ENCODE measurements around the gene RSPH3. TPM values are rescaled to one million over a fixed set of nuclear protein-coding genes. Genes with fewer than 3 reads are reported as not detected.
A peak's percentile ranks its signal among the peaks of the same experiment; 100 is the strongest.

The RSPH3 gene
- total RNA-seq, 5 donors from 2014 or later (not counting 1 experiment from before 2014, with no cell fraction given) = 1.5 to 2.6 (median 2.1) TPM

GRCh38 chr6:158963020-158963808 is 36.8 kb downstream of the RSPH3 start:
- peaks cover 0 to 13% (median 4%) of the 10 kb centered on the region in 3 donors for H3K9me3 Mint-ChIP-seq
- H3K9me3 ChIP-seq = no peaks in the 10 kb centered on the region
- peaks cover 8% of the 10 kb centered on the region for H3K36me3 Mint-ChIP-seq
- ChIA-PET POLR2A (no interaction called here), CTCF (interaction anchor here in 1 of 2 donors (0.7 kb wide), 1 partner anchor 41 kb away, joined by 7 read pairs; no protein-coding TSS in a partner anchor)
- no peaks in the 10 kb centered on the region for H3K36me3 ChIP-seq (ENCODE audit: control insufficient read depth in 2 of 2, extremely low read depth in 1 of 2, insufficient read depth in 1 of 2, low read length in 1 of 2)
- no peak overlapping the region for H3K27ac ChIP-seq (ENCODE audit: low read length)
- H3K4me1 ChIP-seq (ENCODE audit: control insufficient read depth in 1 of 2, extremely low read depth in 1 of 2, insufficient read depth in 2 of 2, low read length in 2 of 2) = no peaks in the 10 kb centered on the region
- ATAC-seq (replicated peaks in 1 of 4) (no peak), DNase-seq (no peak)
- H3K27ac Mint-ChIP-seq = no peak overlapping the region
- no peaks in the 10 kb centered on the region for H3K27me3 Mint-ChIP-seq
- H3K27me3 ChIP-seq (replicated peaks in 1 of 2; ENCODE audit: control insufficient read depth in 2 of 2, extremely low read depth in 1 of 2, insufficient read depth in 2 of 2, low read length in 1 of 2) = no peaks in the 10 kb centered on the region
- H3K4me1 Mint-ChIP-seq = peaks cover 0 to 4% (median 4%) of the 10 kb centered on the region in 3 donors
- H3K4me3 ChIP-seq (ENCODE audit: control insufficient read depth in 1 of 2, extremely low read depth in 1 of 2, low read length in 1 of 2) = no peak overlapping the region
- H3K4me3 Mint-ChIP-seq = no peak overlapping the region

- Mint-ChIP-seq H3K4me1 (peaks cover 0 to 4% (median 4%) of the 10 kb centered on the region in 3 donors), H3K36me3 (peaks cover 4% of the 10 kb centered on the region), H3K9me3 (peaks cover 0 to 7% (median 0%) of the 10 kb centered on the region in 3 donors), H3K27me3 (no peaks in the 10 kb centered on the region), H3K4me3 (no peak overlapping the region), H3K27ac (no peak overlapping the region)
- Histone ChIP-seq H3K36me3 (ENCODE audit: control insufficient read depth in 2 of 2, extremely low read depth in 1 of 2, insufficient read depth in 1 of 2, low read length in 1 of 2) (no peaks in the 10 kb centered on the region), H3K4me3 (ENCODE audit: control insufficient read depth in 1 of 2, extremely low read depth in 1 of 2, low read length in 1 of 2) (no peak overlapping the region), H3K4me1 (ENCODE audit: control insufficient read depth in 1 of 2, extremely low read depth in 1 of 2, insufficient read depth in 2 of 2, low read length in 2 of 2) (no peaks in the 10 kb centered on the region), H3K27ac (ENCODE audit: low read length) (no peak overlapping the region), H3K27me3 (replicated peaks in 1 of 2; ENCODE audit: control insufficient read depth in 2 of 2, extremely low read depth in 1 of 2, insufficient read depth in 2 of 2, low read length in 1 of 2) (no peaks in the 10 kb centered on the region), H3K9me3 (no peaks in the 10 kb centered on the region)
- ChIA-PET POLR2A (interaction anchor here (0.6 to 0.7 kb wide), 7 partner anchors 10 to 307 kb away, joined by 3 to 25 read pairs (median 5); no protein-coding TSS in a partner anchor), CTCF (interaction anchor here (0.6 to 1.0 kb wide), 6 partner anchors 13 to 278 kb away, joined by 3 to 7 read pairs (median 4); no protein-coding TSS in a partner anchor)
- ATAC-seq (replicated peaks in 1 of 4) (no peak), DNase-seq (no peak)
- WGBS (ENCODE audit: insufficient coverage) = 83% methylated on average over 1 of the region's 3 CpGs
Measured at GRCh38 chr6:158962371-158962770, 37.6 kb downstream of the RSPH3 start.

DNA sequence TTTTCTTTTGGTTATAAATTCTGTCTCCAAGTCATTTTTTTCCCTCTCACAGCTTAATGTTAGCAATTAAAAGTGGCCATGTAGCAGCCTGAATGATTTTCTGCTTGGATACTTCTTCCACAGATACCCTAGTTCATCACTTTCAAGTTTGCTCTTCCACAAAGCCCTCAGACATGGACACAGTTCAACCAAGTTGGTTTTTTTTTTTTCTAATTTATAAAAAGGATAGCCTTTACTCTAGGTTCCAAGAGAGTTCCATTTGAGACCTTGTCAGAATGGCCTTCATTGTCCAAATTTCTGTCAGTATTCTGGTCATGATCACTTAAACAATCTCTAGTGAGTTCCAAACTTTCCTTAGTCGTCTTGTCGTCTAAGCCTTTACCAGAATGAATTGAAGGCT is 40.0 kb downstream of the RSPH3 start:
- no peak overlapping the region for H3K4me3 Mint-ChIP-seq
- POLR2A ChIA-PET = no interaction called here
- no peaks in the 10 kb centered on the region for H3K27me3 Mint-ChIP-seq
- no peaks in the 10 kb centered on the region for H3K9me3 ChIP-seq
- H3K4me1 ChIP-seq (ENCODE audit: control insufficient read depth in 1 of 2, extremely low read depth in 1 of 2, insufficient read depth in 2 of 2, low read length in 2 of 2) = no peaks in the 10 kb centered on the region
- no peaks in the 10 kb centered on the region for H3K36me3 Mint-ChIP-seq
- H3K4me1 Mint-ChIP-seq = peaks cover 0 to 10% (median 8%) of the 10 kb centered on the region in 3 donors
- H3K4me3 ChIP-seq (ENCODE audit: control insufficient read depth in 1 of 2, extremely low read depth in 1 of 2, low read length in 1 of 2) = no peak overlapping the region
- WGBS (ENCODE audit: insufficient coverage) = 100% methylated on average over 2 of the region's 2 CpGs
- no peak overlapping the region for H3K27ac Mint-ChIP-seq
- DNase-seq (no peak), ATAC-seq (replicated peaks in 1 of 4) (no peak)
- no peak overlapping the region for H3K27ac ChIP-seq (ENCODE audit: low read length)
- H3K27me3 ChIP-seq (replicated peaks in 1 of 2; ENCODE audit: control insufficient read depth in 2 of 2, extremely low read depth in 1 of 2, insufficient read depth in 2 of 2, low read length in 1 of 2) = no peaks in the 10 kb centered on the region
- H3K9me3 Mint-ChIP-seq = no peaks in the 10 kb centered on the region
- no peaks in the 10 kb centered on the region for H3K36me3 ChIP-seq (ENCODE audit: control insufficient read depth in 2 of 2, extremely low read depth in 1 of 2, insufficient read depth in 1 of 2, low read length in 1 of 2)
- CTCF ChIA-PET = interaction anchor here in 1 of 2 donors (1.1 kb wide), 1 partner anchor 10 kb away, joined by 3 read pairs; no protein-coding TSS in a partner anchor

DNA sequence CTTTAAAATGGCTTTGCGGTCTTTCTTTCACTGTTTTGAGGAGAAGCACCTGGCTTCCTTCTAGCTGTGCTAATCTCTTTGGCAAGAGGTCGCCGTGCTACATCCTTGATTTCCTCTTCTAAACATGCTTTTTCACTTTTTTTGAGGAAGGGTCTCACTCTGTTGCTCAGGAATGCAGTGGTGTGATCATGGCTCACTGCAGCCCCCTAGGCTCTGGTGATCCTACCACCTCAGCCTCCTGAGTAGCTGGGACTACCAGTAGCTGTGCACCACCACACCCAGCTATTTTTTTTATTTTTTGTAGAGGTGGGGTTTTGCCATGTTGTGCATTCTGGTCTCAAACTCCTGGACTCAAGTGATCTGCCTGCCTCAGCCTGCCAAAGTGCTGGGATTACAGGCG is 40.5 kb downstream of the RSPH3 start:
- H3K4me3 Mint-ChIP-seq = no peak overlapping the region
- H3K27ac Mint-ChIP-seq = no peak overlapping the region
- ATAC-seq (replicated peaks in 1 of 4) = no peak

DNA sequence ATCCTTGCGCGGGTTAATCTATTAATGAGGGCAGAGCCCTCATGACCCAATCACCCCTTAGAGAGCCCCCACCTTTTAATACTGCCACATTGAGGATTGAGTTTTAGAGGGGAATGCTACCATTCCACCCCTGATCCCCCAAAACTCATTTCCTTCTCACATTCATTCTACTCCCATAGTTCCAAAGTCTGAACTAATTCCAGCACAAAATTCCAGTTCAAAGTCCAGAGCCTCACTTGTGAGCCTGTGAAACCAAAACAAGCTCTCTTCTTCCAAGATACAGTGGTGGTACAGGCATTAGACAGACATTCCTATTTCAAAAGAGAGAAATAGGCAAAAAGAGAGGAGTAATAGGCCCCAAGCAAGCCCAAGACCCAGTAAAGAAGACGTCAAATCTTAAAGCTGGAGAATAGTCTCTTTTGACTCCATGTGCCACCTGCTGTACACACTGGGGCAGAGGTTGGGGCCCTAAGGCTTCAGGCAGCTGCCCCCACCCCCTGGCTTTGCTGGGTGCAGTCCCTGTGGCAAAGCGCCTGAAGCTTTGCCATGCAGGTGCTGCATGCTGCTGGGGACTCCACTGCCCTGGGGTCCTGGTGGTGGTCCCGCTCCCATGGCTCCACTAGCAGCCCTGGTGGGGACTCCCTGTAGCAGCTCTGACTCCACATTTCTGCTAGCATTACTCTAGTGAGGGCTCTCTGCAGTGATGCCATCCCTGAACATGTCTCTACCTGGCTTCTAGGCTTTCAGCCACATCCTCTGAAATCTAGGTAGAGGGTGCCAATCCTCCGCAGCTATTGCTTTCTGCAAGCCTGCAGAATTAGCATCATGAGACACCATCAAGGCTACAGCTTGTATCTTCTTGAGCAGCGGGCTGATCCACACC is 41.3 kb downstream of the RSPH3 start:
- Mint-ChIP-seq H3K27ac (peak overlapping the region in 1 of 2 donors; percentile 6), H3K4me3 (no peak overlapping the region), H3K9me3 (no peaks in the 10 kb centered on the region), H3K4me1 (peaks cover 0 to 19% (median 14%) of the 10 kb centered on the region in 3 donors), H3K27me3 (no peaks in the 10 kb centered on the region), H3K36me3 (no peaks in the 10 kb centered on the region)
- WGBS (ENCODE audit: insufficient coverage) = 85% methylated on average over 5 of the region's 7 CpGs
- ATAC-seq (replicated peaks in 1 of 4) (peak; percentile 50 to 70 (median 60)), DNase-seq (peak in 17 of 35 experiments; percentile 5 to 42 (median 19))
- H3K36me3 ChIP-seq (ENCODE audit: control insufficient read depth in 2 of 2, extremely low read depth in 1 of 2, insufficient read depth in 1 of 2, low read length in 1 of 2) = no peaks in the 10 kb centered on the region
- ChIA-PET POLR2A (interaction anchor here in 1 of 2 donors (0.5 kb wide), 2 partner anchors 171 to 377 kb away, joined by 4 to 11 read pairs; no protein-coding TSS in a partner anchor), CTCF (interaction anchor here (0.5 to 0.9 kb wide), 4 partner anchors 156 to 216 kb away, joined by 3 to 5 read pairs (median 3); no protein-coding TSS in a partner anchor)
- no peak overlapping the region for H3K4me3 ChIP-seq (ENCODE audit: control insufficient read depth in 1 of 2, extremely low read depth in 1 of 2, low read length in 1 of 2)
- H3K27me3 ChIP-seq (replicated peaks in 1 of 2; ENCODE audit: control insufficient read depth in 2 of 2, extremely low read depth in 1 of 2, insufficient read depth in 2 of 2, low read length in 1 of 2) = no peaks in the 10 kb centered on the region
- no peaks in the 10 kb centered on the region for H3K4me1 ChIP-seq (ENCODE audit: control insufficient read depth in 1 of 2, extremely low read depth in 1 of 2, insufficient read depth in 2 of 2, low read length in 2 of 2)
- no peaks in the 10 kb centered on the region for H3K9me3 ChIP-seq
- no peak overlapping the region for H3K27ac ChIP-seq (ENCODE audit: low read length)

More for the DNA sequence above, 40.5 kb downstream of the RSPH3 start:
- Histone ChIP-seq H3K27me3 (replicated peaks in 1 of 2; ENCODE audit: control insufficient read depth in 2 of 2, extremely low read depth in 1 of 2, insufficient read depth in 2 of 2, low read length in 1 of 2) (no peaks in the 10 kb centered on the region), H3K4me1 (ENCODE audit: control insufficient read depth in 1 of 2, extremely low read depth in 1 of 2, insufficient read depth in 2 of 2, low read length in 2 of 2) (no peaks in the 10 kb centered on the region), H3K27ac (ENCODE audit: low read length) (no peak overlapping the region), H3K9me3 (no peaks in the 10 kb centered on the region), H3K4me3 (ENCODE audit: control insufficient read depth in 1 of 2, extremely low read depth in 1 of 2, low read length in 1 of 2) (no peak overlapping the region), H3K36me3 (ENCODE audit: control insufficient read depth in 2 of 2, extremely low read depth in 1 of 2, insufficient read depth in 1 of 2, low read length in 1 of 2) (no peaks in the 10 kb centered on the region)
- peaks cover 0 to 14% (median 13%) of the 10 kb centered on the region in 3 donors for H3K4me1 Mint-ChIP-seq
- no peaks in the 10 kb centered on the region for H3K9me3 Mint-ChIP-seq
- ChIA-PET POLR2A (no interaction called here), CTCF (interaction anchor here in 1 of 2 donors (0.5 to 1.1 kb wide), 2 partner anchors 10 to 217 kb away, joined by 3 read pairs; no protein-coding TSS in a partner anchor)
- H3K27me3 Mint-ChIP-seq = no peaks in the 10 kb centered on the region
- DNase-seq = no peak
- 95% methylated on average over 4 of the region's 4 CpGs for WGBS (ENCODE audit: insufficient coverage)
- no peaks in the 10 kb centered on the region for H3K36me3 Mint-ChIP-seq

DNA sequence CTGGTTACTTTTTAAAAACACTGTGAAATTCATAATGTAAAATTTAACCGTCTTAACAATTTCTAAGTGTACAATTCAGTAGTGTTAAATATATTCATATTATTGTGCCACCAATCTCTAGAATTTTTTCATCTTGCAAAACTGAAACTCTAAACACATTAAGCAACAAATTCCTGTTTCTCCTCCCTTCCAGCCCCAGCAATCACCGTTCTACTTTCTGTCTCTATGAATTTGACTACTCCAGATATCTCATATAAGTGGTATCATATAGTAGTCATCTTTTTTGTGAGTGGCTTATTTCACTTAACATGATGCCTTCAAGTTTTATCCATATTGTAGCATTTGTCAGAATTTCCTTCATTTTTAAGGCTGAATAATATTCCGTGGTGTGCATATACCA is 44.7 kb downstream of the RSPH3 start:
- H3K4me3 Mint-ChIP-seq = no peak overlapping the region
- H3K4me1 Mint-ChIP-seq = peaks cover 0 to 15% (median 14%) of the 10 kb centered on the region in 3 donors
- H3K9me3 Mint-ChIP-seq = no peaks in the 10 kb centered on the region
- peak overlapping the region in 1 of 2 donors; percentile 75 for H3K27ac Mint-ChIP-seq
- CTCF ChIA-PET = no interaction called here
- no peak for DNase-seq
- no peak for ATAC-seq (replicated peaks in 1 of 4)
- WGBS (ENCODE audit: insufficient coverage) = 80% methylated on average over 1 of the region's 3 CpGs
- Histone ChIP-seq H3K27me3 (replicated peaks in 1 of 2; ENCODE audit: control insufficient read depth in 2 of 2, extremely low read depth in 1 of 2, insufficient read depth in 2 of 2, low read length in 1 of 2) (no peaks in the 10 kb centered on the region), H3K4me3 (ENCODE audit: control insufficient read depth in 1 of 2, extremely low read depth in 1 of 2, low read length in 1 of 2) (no peak overlapping the region), H3K27ac (ENCODE audit: low read length) (no peak overlapping the region), H3K4me1 (ENCODE audit: control insufficient read depth in 1 of 2, extremely low read depth in 1 of 2, insufficient read depth in 2 of 2, low read length in 2 of 2) (no peaks in the 10 kb centered on the region), H3K36me3 (ENCODE audit: control insufficient read depth in 2 of 2, extremely low read depth in 1 of 2, insufficient read depth in 1 of 2, low read length in 1 of 2) (no peaks in the 10 kb centered on the region), H3K9me3 (no peaks in the 10 kb centered on the region)
- no peaks in the 10 kb centered on the region for H3K27me3 Mint-ChIP-seq
- POLR2A ChIA-PET = no interaction called here
- H3K36me3 Mint-ChIP-seq = no peaks in the 10 kb centered on the region
